Kidney epithelial cell (primary cell): ENCODE data around the gene SLIT2. TPM values are rescaled to one million over a fixed set of nuclear protein-coding genes. Genes with fewer than 3 reads are reported as not detected.
A peak's percentile ranks its signal among the peaks of the same experiment; 100 is the strongest.

Source experiments
- DNase-seq: peaks from one replicate; pipeline ENCODE4 v3.0.0-alpha.2; 2010; ENCODE audit warnings: low read depth
- H3K27me3 ChIP-seq: 2 replicates; pipeline ENCODE4 v1.6.0; 2011; ENCODE audit warnings: low read length; ENCODE audit not compliant: control insufficient read depth, insufficient read depth
- H3K36me3 ChIP-seq: 2 replicates; pipeline ENCODE4 v1.5.1; 2011; ENCODE audit warnings: low read length; ENCODE audit not compliant: control insufficient read depth, insufficient read depth
- H3K4me3 ChIP-seq: 2 replicates; pipeline ENCODE4 v1.5.1; 2011; ENCODE audit warnings: low read depth, mild to moderate bottlenecking, control low read depth, low read length
- total RNA-seq: library from RNA; depleted of rRNA; stranded (reverse); fragments of >200 nt; gene quantifications from 2 replicates; pipeline ENCODE4 v1.2.3, GENCODE V29; 2015
- TF ChIP-seq, protein P1 (sequence below): IDR thresholded peaks from 2 replicates; pipeline ENCODE4 v1.5.1; 2011; ENCODE audit warnings: mild to moderate bottlenecking, moderate library complexity, low read length, control low read depth, inconsistent platforms; ENCODE audit not compliant: insufficient read depth, poor library complexity, severe bottlenecking

SLIT2 gene
- total RNA-seq, 1 donor from 2014 or later = 4.0 TPM

- DNase-seq = no peak
- H3K36me3 ChIP-seq = no peaks in the 10 kb centered on the region
- no peaks in the 10 kb centered on the region for H3K27me3 ChIP-seq
- no peak overlapping the region for H3K4me3 ChIP-seq
- TF ChIP-seq, protein P1, sequence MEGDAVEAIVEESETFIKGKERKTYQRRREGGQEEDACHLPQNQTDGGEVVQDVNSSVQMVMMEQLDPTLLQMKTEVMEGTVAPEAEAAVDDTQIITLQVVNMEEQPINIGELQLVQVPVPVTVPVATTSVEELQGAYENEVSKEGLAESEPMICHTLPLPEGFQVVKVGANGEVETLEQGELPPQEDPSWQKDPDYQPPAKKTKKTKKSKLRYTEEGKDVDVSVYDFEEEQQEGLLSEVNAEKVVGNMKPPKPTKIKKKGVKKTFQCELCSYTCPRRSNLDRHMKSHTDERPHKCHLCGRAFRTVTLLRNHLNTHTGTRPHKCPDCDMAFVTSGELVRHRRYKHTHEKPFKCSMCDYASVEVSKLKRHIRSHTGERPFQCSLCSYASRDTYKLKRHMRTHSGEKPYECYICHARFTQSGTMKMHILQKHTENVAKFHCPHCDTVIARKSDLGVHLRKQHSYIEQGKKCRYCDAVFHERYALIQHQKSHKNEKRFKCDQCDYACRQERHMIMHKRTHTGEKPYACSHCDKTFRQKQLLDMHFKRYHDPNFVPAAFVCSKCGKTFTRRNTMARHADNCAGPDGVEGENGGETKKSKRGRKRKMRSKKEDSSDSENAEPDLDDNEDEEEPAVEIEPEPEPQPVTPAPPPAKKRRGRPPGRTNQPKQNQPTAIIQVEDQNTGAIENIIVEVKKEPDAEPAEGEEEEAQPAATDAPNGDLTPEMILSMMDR = no peak
Observed at GRCh38 chr4:20278195-20278594, 26.5 kb downstream of the SLIT2 start.

DNA sequence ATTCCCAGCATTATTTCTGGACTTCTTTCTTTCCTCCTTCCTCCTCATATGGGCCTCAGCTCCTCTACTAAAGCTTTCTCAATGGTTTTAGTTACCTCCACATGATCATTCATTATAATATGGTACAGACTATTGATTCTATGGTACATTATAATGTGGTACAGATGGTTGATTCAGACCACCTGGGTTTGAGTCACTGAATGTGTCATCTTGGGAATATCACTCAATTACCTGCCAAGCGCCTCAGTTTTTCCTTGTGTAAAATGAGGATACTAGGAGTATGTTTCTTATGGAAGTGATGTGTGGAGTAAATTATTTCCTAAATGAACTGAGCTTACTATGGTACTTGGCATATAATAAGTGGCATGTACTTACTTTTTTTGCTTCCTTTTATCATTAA, 27.7 kb downstream of the SLIT2 start:
- H3K4me3 ChIP-seq = no peak overlapping the region
- no peaks in the 10 kb centered on the region for H3K27me3 ChIP-seq
- TF ChIP-seq, protein P1 = no peak
- no peaks in the 10 kb centered on the region for H3K36me3 ChIP-seq
- DNase-seq = no peak

DNA sequence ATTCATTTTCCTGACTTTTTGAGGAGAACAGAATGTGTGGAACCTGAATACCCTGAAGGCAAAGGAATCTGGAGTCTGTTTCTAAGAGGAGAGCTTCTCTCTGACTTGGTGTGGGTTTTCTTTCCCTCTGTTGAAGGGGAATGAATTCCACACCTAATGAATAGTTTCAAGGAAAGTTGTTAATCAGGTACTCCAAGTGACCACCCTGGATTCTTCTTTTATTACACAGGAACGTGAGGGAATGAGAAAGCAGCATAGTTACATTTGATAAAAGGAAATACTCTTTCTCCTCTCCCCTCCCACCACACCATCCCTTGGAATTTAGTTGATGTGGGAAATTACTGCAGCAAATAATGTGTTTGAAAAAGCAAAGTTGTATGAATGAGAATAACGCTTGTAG, 29.7 kb downstream of the SLIT2 start:
- no peaks in the 10 kb centered on the region for H3K27me3 ChIP-seq
- DNase-seq = no peak
- H3K36me3 ChIP-seq = no peaks in the 10 kb centered on the region
- TF ChIP-seq, protein P1 = no peak
- no peak overlapping the region for H3K4me3 ChIP-seq

GRCh38 chr4:20283039-20283438, 31.3 kb downstream of the SLIT2 start:
- no peaks in the 10 kb centered on the region for H3K36me3 ChIP-seq
- TF ChIP-seq, protein P1 = no peak
- no peaks in the 10 kb centered on the region for H3K27me3 ChIP-seq
- no peak for DNase-seq
- no peak overlapping the region for H3K4me3 ChIP-seq

- H3K4me3 ChIP-seq = no peak overlapping the region
- H3K27me3 ChIP-seq = no peaks in the 10 kb centered on the region
- DNase-seq = peak; percentile 57
- no peaks in the 10 kb centered on the region for H3K36me3 ChIP-seq
- TF ChIP-seq, protein P1 = no peak
Observed at GRCh38 chr4:20284990-20285389, 33.3 kb downstream of the SLIT2 start.

- H3K27me3 ChIP-seq = no peaks in the 10 kb centered on the region
- TF ChIP-seq, protein P1 = no peak
- H3K36me3 ChIP-seq = no peaks in the 10 kb centered on the region
- no peak for DNase-seq
- no peak overlapping the region for H3K4me3 ChIP-seq
Observed at GRCh38 chr4:20287246-20287645, 35.5 kb downstream of the SLIT2 start.
